GM21367 (cell line): ENCODE data around the gene ABCA1.

Experiments used
- ATAC-seq: cut with Tn5 transposase; IDR thresholded peaks from one replicate; pipeline ENCODE4 v1.9.1; 2021; ENCODE audit not compliant: unreplicated experiment

Gene ABCA1

DNA sequence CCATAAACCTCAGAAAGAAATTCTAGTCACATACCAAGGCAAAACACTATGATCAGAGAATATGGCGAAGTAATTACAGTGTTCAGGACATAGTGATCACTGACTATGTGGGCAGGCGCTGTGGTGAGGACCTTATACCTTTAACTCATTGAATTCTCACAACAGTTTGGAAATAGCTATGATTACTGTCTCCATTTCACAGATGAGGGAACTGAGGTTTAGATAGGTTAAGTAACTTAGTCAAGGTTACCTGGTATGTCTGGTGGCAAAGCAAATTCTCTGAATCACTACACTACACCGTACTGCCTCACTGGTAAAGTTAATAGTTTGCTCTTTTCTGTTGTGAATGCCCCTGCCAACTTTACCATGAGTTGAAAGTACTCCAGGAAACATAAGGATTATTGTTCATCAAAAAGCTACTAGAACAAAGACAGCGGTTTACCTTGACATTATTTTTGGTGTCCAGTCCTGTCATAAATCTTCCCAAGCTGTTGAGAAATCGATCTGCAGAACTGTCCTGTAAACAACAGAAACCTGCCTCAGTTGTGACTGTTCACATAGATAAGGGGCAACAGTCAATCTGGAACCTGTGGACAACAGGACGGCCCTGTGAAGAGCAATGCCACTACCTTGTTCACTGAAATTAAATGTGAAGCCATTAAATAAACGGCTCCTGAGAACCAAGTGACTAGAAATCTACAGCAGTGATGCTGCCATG is 127.7 kb downstream of the ABCA1 start:
- no peak for ATAC-seq

GRCh38 chr9:104798209-104798995 is 129.6 kb downstream of the ABCA1 start:
- no peak for ATAC-seq

DNA sequence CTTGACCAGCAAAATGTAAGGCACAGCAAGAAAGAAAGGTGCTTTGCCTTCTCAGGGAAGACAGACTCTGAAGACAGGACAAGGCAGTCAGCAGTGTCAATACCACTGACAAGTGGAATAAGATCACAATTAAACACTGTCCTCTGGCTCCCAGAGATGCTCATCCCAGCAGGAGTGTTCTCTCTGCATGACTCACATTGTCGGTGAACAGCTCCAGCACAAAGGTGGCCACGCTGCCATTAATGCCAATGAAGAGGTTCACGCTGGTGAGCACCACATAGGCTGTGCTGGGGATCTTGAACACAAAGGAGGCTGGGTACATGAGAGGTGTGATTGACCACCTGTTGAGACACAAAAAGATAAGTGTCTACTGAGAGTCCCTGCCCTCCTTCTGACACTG is 132.1 kb downstream of the ABCA1 start:
- ATAC-seq = no peak

GRCh38 chr9:104795082-104795481 is 132.9 kb downstream of the ABCA1 start:
- ATAC-seq = no peak

GRCh38 chr9:104794070-104794469 is 133.9 kb downstream of the ABCA1 start:
- ATAC-seq = no peak

DNA sequence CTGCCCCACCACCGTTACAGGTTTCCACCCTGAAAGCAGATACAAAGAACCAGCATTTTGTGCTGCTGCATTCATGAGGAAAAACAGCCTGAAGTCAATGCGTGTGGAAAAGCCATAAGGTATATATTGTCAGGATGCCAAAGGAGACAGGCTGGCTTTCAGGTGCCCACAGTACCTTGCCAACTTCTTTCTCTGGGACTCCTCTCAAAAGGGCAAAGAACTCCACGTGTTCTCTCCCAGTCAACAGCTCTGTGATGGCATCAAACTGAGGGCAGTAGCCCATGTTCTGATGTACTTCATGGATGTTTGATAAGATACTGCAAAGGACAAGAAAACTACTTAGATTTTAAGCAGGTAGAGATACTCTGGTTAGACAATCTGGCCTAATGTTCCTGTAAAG is 139.7 kb downstream of the ABCA1 start:
- no peak for ATAC-seq

DNA sequence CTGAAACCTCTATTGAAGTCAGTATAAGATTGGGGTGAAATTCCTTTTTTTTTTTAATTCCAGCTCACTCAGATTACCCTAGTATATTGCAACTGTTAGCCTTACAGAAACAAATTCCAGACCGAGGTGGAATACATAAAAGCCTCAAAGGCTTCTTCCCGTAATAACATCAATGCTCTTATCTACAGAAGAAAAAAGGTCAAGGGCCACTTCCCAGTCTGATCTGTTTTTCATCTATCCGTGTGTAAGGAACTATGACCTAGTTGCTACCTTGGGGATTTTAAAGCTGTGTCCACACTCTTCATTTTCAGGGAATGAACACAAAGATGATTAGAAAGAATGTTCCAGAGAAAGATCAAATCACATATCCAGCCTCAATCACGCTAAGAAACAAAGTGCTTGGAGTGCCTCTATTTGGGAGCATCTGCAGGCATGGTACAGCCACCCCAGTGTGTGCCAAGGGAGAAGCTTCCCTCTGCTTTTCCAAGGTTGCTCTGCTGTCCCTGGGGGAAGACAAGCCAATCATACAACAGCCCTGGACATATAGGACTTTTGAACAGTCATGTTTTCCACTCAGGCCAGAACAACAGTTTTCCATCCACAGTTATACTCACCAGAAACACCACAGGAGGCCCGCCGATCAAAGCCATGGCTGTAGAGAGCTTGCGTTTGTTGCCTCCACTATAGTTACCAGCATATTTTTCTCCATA is 140.5 kb downstream of the ABCA1 start:
- no peak for ATAC-seq

GRCh38 chr9:104786293-104786692 is 141.7 kb downstream of the ABCA1 start:
- ATAC-seq = no peak

- peak; percentile 68 for ATAC-seq
Observed at GRCh38 chr9:104784098-104784497, 143.9 kb downstream of the ABCA1 start.

DNA sequence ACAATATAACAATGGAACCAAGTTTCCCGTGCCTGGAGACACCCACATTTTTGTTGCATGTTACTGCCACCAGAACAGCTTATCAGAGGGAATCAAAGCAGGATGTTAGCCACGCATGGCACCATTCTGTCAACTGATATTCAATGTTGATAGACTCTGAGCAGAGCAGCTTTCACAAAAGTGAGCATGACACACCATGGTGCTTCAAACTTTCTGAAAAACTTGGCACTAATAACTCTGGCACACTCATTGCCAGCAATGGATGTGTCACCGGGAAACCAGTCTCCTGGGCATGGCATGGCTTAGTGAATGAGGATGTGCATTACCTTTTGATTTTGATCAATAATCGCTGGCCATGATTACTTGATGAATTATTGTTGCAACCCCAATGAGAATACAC is 144.4 kb downstream of the ABCA1 start:
- ATAC-seq = no peak

DNA sequence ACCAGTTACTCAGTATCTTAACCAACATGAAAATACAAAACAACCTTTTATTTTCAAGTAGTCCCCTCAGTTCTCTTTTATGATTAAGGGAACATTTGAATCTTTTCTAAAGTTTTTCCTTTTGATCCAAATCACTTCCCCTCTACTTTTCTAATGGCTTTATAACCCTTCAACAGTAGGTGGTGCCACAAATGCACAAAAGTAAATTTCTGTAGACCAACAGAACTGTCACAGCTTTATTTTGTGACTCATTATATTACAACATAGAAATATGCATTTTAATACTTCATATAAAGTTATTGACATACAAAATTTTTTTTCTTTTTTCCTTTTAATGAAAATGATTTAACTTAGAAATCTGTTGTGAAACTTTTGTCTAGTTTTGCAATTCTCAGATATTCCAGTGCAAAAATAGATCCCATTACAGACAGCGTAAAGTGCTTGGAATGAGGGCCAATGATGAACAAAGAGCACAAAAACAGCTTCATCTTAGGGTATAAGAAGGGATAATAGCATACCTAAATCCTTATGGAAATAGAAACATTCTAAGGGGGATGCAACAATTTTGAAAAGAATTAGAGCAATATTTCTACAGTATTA is 147.1 kb downstream of the ABCA1 start:
- no peak for ATAC-seq

DNA sequence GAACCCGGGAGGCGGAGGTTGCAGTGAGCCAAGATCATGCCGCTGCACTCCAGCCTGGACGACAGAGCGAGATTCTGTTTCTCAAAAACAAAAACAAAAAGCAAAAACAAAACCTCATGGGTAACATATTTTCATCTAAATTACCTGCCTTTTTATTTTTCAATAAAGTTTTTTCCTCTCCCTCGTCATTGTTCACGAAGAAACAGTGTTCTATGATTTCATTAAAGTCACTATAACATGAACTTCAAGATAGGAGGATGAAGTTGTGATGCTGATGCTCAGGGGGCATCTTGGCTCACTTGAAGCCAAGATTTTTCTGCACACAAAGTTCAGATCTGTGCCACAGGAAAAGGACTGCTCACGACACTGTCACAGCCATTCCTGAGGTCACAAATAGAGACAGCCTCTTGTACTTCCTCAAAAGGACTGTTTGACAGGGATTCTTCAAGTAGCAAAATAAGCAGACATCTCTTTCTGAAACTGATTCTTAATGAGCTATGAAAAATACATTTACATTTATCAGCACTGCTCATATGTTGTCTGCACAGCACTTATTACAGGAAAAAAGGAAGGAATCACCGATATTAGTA is 147.9 kb downstream of the ABCA1 start:
- no peak for ATAC-seq

DNA sequence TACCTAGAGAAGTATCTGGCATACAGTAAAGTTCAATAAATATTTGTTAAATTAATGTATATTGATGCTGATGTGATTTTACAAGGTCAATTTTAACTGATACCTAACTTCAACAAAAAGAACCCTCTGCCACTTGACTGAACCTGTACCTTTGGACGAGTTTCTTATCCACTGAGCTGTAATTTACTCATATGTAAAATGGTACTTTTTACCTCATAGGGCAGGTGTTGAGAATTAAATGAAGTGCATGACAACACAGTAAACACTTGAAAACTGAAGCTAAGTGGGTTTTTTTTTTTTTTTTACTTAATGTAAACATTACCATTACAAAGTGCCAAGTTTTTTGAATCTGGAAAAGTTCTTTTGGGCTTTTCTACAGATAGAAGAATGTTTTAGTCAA is 148.6 kb downstream of the ABCA1 start:
- ATAC-seq = no peak

DNA sequence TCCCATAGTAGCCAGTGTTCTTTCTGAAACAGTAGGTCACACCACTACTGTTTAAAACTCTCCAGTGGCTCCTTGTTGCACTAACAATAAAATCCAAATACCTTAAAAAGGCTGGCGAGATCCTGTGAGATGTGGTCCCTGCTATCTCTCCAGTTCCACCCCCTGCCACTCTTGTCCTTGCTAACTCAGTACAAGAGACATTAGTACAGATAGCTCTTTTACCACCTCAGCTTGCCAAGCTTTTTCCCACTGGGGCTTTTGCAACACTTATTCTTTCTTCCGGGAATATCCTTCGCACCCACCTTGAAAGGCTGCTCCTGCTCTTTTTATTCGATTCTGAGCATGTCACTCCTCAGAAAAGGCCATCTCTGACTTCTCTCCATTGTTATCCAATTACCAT is 149.2 kb downstream of the ABCA1 start:
- ATAC-seq = no peak

DNA sequence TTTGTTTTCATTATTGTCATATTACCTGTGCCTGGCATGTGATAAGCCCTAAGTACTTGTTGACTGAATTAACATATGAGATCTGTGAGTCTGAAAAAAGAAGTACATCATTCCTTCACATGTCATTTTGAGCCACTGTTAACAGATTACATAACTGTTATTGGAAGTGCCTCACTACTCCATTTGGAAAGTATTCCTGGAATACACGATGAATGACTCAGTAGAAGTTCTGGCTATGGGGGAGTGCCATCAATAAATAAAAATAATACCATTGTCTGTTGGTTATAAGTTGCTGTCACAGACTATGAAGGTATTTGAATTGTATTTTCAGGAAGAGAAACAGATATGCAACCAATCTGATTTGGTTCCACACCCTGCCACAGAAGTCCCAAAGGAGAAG is 151.2 kb downstream of the ABCA1 start:
- ATAC-seq = no peak

- peak; percentile 1 for ATAC-seq
Observed at GRCh38 chr9:104775976-104776375, 152.0 kb downstream of the ABCA1 start.

- ATAC-seq = peak; percentile 61
Observed at GRCh38 chr9:104775574-104775936, 152.4 kb downstream of the ABCA1 start.

GRCh38 chr9:104774831-104775573 is 153.0 kb downstream of the ABCA1 start:
- ATAC-seq = peak; percentile 86

DNA sequence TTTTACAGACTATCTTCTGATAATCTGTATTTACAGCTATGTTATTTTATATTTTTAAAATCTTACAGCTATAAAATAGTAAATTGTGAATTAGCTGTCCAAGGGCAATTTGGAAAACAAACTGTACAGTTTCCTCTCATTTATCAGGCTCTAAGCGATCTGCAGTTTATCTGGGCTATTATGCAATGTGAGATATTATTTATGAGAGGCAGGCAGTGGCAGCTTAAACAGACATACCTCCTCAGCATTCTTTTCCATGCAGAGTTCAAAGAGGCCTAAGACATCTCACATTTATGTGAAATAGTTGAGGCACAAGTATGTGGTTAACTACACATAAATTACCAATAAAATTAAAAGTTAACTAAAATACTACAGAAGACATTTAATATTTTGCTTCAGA is 153.8 kb downstream of the ABCA1 start:
- ATAC-seq = no peak

DNA sequence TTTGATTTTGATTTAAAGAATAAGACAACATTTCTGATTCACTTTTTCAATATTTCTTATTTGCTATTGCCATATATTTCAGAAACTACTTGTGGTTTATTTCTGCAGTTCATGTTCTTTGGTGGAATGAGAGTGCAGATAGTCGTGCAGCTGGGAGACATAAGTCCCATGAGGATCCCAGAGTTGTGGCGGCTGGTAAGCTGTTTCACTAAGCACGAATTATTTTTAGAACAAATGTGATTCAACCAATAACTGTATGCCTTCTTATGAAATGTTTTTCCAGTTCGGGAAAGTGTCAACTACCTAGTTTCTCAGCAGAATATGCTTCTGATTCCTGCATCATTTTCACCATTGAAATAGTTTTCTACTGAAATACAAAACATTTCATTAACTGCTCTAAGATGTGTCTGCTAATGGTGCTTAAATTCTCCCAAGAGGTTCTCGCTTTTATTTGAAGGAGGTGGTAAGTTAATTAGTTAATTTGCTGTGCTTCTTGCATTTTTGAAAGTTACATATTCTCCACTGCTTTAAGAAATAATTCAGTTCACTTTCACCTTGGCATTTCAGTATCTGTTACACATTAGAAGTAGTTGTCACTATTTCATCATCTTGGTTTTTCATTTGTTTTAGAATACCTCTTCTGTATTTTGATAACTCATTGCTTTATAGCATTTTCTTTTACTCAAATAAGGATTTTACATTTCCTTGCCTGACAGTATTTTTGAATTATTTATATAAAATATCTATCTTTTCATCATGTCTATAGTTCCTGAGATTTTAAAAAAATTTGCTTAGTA is 155.0 kb downstream of the ABCA1 start:
- ATAC-seq = peak; percentile 31
